CD4-positive, alpha-beta T cell treated with Interleukin-4 for 4 hours (primary cell): ENCODE data around the gene THSD4.

Experiments used
- DNase-seq: peaks from one replicate; pipeline ENCODE4 v3.0.0-alpha.2; 2020

Gene THSD4

DNA sequence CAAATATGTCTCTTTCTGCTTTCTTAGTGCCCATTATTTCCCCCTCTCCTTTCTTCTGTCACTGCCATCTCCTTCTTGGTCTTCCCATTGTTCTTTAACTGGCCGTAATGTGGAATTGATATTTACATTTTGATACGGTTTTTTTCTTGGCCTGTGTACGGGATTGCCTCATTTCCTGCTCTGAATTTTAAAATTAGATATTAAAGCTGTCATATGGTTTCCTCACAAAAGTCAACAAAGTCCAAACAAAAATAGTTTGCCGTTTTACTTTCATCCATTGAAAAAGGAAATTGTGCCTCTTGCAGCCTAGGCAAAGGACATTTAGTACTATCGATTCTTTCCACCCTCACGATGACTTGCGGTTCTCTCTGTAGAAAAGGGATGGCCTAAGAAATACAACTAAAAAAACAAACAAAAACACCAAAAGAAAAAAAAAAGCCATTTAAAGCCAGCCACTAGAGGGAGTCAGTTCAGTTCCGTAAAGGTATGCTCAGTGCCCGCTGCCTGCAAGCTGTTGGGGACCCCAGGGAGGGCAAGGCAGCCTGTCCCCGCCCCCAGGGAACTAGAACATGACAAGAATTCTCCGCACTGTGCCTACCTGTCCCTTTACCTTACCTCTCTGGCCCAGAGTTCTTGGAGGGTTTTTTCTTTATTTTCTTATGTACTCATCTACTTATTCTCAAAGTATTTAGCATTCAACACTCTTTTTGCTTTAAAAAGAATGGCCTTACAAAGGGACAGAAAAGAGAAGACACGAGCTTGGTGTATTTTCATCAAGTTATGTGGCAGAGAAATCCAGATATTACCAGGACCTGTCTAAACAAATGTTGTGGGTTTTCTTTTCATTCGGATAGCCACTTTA lies 665.1 kb downstream of the THSD4 start:
- peak; percentile 29 for DNase-seq

DNA sequence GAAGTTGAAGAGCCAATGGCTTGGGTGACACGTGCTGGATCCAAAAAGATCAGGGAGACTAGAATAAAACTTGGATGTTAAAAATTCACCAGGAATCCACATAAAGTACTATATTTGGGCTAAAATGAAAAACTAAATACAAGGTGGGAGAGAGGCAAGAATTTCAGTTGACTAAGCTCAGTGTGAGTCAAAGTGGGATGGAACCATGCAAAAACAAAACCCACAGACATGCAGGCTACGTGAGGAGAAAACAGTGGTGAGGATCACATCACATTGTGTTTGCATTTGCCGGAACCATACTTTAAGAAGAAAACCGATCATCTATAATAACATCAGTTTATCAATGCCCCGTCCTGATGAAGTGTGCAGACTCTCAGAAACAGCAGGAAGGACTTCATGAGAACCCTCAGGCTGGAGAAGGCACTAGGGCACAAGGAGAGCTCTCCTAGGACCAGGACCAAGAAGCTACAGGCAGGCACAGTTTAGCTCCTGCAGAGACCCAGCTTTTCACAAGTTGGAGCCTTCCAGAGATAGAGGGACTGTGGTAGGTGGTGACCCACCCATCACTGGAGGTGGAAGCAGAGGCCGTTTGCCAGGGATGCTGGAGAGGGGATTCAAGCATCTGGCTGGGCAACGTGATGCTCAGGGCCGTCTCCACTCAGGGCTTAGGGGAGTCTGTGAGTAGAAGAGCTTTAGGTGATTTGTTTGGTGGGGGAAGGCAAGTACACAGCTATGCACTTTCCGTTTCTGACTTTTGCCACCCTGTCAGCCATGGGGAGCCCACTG lies 666.1 kb downstream of the THSD4 start:
- DNase-seq: no peak

DNA sequence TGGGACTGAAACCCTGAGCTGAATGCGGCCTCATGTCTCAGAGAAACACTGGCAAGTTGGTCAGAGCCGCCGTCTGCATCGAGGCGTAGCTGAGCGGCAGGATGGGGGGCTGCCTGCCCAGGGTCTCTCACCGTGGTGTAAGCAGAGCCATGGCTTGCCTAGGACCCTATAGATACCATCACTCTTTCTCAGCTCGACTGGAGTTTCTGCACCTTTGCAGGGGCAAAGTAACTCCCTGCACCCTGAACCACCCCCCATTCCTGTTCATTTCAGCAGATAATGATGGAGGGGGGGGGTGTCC lies 666.6 kb downstream of the THSD4 start:
- DNase-seq: no peak

DNA sequence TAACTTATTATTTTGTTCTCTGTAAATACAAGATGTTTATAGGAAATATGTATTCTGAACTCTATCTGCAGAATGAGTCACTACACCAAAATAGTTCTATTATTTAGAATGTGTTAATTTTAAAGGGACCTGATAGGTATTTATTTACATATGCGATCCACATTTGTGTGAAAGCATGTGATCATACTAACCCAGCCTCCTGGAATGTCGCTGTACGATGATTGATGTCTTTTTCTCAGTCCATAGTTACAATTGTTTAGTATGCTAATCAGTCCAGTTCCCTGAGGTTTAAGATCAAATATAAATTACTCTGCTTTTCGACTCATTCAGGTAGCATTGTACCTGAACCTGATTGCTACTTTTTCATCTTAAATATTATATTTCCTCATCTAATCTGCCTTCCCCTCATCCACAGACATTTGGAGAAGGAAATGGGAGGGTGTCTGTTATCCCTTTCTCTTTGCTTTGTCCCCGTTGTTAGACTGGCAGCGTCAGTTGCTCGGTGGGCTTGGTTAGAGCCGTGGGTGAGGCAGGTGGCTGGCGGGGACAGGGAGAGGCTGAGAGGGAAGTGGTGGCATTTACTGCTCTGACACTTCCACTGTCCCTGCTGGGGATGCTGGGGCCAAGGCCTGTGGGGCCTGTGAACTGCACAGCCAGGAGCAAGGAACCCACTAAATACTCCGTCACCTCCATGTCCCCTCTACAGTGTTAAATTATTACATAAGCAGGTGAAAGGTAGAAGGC lies 667.3 kb downstream of the THSD4 start:
- DNase-seq: no peak

DNA sequence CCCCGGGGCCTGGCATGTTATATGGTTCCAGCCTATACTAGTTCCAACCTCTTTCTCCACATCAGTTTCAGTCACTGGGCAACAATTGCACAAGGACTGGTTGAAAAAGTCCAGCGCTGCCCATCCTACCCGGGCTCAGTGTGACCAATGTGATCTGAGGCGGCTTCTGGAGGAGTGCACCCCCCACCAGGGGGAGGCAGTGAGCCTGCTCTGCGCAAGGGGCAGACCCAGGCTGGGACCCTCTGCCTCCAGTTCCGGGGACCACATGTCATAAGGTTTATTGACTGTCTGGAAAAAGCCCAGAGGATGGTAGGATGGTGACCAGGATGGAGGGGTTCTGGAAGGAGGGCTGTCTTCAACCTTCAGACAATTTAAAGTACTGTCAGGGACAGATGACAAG lies 669.4 kb downstream of the THSD4 start:
- no peak for DNase-seq

DNA sequence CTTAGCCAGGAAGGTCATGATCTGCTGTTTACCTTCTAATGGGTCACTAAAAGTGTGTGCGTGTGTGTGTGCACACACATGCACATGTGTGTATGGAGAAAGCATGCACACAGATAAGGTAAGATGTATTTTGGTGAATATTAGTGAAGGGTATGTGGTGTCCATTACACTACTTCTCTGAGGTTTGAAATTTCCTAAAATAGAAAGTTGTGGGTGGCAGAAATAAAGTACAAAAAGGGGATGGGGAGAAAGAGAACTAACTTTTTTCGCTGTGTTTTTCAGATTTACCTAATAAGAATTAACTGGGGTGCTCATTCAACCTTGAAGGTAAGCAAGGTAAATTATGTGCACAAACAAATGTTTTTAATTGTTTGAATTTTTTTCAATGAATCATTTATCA lies 670.7 kb downstream of the THSD4 start:
- DNase-seq: no peak

DNA sequence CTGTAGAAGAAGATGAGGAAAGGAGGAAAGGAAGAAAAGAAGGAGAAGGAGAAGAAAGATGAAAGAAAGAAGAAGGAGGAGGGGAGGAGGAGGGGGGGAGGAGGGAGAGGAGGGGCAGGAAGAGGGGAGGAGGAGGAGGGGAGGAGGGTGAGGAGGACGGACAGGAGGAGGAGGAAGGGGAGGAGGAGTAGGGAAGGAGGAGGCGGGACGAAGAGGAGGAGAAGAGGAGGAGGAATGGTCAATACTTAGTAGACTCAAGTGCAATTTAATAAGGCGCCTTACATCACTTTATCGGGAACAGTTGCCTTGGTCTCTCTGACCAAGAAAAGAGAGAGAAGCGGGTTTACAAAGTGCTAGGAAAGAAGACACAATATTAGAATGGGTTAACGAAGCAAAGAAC lies 671.4 kb downstream of the THSD4 start:
- no peak for DNase-seq

DNA sequence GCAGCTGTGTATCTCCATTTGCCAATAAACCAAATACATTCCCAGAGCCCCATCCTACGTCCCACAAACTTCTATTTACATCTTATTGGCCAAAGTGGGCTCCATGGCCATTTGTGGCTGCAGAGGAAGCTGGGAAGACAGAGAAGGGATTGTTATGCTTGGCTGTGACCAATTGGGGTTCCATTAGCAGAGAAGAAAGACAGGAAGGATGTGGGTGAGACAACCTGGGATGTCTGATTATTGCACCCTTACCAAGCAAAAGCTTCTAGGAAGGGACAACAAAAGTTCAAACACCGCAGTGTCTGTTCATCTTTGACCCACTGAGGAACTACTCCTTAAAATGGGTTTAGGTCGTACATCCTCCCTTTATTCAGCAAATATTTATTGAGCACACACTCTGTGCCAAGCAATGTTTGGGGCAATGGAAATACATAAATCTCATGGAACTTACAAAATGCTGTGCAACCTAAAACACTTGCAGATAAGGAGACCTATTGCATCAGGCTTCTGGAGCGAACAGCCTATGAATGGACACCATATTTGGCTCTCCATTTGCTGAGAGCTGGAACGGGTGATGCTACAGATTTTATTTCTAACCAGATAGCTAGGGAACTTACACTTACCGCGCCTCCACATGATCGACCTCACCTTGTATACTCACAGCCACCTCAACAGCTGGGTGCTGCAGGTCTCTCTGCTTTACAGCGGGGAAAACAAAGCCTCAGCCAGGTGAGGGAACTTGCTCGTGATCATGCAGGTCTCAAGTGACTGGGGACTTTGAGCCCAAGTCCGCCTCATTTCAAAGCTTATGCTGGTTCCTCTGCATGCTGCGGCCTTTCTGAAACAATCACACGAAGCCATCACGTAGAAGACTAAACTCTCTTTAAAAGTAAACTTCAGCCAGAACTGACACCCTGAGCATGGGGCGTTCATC lies 673.6 kb downstream of the THSD4 start:
- no peak for DNase-seq

DNA sequence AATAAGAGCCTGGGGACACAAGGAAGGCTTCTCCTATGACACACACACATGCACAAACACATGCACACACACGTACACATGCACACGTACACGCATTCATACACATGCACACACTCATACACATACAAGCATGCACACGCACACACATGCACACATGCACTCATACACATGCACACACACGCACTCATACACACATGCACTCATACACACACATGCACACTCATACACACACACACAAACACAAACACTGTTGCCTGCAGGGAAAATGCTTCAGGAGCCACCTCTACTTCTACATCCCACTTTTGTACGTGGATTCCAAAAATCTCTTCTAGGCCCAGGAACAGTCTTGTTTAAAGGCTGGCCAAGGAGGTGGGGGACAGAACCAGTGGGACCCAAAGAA lies 674.3 kb downstream of the THSD4 start:
- DNase-seq: no peak

DNA sequence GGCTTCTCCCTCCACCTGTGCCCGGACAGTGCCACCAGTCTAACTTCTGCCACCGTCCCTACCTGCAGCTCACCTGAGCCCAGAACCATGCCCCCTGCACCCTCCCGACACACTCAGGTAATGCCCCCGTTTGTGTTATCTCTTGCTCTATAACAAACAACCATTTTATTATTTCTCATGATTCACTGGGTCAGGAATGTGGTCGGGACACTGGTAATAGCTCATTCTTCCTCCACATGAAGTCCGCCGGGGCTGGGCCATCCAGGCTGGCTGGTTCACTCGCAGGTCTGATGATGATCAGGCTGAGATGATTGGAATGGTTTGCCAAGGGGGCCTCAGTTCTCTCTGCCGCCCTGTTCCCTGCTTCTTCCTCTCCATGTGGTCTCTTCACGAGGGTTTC lies 674.8 kb downstream of the THSD4 start:
- no peak for DNase-seq

DNA sequence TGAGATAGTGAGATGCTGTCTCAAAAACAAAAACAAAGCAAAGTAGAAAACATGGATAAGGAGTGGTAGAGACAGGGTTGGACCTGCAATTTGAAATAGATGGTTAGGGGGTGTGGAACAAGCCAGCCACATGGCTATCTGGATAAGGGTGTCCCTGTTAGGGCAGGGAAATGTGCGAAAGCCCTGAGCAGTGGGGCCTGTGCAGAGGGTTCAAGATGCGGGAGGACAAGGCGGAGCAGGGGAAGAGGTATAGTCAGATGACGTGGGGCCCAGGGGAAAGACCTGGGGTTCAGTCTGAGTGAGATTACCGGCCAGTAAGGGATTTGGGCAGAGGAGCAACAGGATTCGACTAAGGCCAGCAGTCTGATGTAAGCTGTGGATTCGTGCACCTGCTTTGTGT lies 676.7 kb downstream of the THSD4 start:
- DNase-seq: no peak

DNA sequence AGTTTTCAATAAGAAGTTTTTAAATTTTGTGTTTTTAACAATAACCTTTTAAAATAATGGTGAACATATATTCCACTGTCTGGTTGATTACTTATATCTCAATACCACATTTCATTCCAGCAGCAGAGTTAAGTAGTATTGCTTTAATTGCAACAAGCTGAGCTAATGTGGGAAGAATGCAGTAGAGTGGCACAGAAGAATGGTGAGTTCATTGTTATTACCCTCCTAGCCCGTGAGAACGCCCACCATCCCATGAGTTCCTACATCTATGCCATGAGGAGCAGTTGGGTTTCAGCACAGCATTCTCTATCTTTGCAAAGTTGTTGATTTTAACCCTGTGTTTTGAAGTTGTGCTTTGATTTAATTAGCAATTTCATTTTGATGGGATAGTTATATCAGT lies 677.2 kb downstream of the THSD4 start:
- no peak for DNase-seq

DNA sequence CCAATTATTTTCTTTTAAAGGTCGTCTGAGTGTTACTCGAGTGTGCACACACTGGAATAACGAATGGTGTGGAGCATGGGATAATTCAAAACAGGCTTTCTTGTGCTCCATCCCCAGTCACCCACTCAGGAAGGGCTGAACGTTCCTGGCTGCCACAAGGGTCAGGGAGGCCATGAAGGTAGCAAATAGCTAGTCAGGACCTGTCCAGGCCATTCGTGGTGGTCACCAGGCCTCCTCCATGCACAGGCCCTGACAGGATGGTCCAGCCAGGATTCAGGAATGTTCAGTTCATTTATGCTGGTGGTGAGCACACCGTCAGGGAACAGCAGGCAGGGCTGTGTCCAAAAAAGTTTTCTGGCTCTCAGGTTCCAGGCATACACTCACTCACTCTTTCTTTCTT lies 683.4 kb downstream of the THSD4 start:
- no peak for DNase-seq

DNA sequence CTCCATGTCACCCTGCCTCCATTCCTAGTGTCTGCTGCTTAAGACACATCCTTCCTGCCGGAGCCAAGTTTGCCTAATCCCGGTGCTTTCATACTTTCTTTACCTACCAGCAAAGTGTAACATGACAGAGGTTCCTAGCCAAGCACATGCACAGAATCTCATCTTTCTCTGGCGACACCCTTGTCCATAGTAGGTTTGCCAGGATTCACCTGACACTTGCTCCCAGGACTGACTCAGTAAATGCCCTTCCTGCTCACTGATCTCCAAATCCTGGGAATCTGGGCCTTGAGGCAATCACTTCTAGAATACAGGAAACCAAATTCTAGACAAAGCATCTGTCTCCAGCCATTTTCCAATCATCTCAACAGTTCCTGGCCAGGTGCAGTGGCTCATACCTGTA lies 684.9 kb downstream of the THSD4 start:
- DNase-seq: no peak

DNA sequence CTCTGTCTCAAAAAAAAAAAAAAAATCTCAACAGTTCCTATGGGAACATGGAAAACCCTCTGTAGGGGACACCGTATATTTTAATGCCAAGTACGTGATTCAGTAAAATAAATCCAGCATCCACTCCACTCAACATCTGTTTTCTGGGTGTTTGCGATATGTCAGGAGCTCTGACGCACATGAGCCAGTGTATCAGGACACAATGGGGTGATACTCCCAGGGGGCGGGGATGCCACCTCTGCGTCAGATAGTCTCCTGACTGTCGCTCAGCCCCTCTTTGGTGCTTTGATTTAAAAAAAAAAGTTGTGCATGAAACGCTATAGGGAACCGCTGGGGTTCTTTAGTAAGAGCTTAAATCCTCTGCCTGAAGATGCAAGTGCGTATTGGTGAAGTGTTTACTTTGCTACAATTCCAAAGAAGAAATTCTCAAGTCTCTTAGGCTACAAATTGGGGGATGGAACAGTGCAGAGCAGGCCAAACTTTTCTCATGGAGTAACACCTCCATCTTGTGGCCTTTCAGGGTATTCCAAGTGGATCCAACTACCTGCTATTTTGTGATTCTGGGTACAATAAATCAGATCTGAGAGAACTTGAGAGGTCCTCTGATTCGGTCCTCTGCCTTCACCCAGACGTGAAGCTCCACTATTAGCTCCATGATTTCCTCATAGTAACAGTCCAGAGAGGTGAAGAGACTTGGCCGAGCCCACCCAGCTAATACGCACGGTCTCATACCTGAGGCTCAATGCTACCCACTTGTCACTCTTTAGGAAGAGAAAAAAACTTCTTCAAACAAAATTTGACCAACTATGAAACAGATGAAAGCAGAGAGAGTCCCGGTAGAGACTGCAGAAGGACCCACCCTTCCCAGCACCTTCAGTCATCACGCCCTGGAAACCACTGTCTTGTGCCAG lies 685.8 kb downstream of the THSD4 start:
- DNase-seq: no peak

DNA sequence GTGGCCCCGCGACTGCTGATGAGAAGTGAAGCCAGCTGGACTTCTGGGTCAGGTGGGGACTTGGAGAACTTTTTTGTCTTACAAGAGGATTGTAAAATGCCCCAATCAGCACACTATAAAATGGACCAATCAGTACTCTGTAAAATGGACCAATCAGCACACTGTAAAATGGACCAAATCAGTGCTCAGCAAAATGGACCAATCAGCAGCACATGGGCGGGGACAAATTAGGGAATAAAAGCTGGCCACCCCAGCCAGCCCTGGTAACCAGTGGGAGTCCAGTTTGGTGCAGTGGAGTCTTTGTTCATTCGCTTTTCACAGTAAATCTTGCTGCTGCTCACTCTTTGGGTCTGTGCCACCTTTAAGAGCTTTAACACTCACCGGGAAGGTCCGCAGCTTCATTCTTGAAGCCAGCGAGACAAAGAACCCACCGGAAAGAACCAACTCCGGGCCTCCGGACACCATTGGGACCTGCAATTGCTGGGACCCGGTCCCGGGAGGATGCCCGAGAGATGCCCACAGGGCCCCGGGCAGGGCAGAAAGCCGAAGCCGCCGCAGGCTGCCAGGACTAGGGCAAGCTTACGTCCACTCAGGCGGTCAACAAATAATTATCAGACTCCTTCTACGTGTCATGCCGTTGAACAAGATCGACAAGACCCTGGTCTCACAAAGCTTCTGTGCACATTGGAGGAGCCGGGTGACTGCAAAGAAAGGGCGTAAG lies 686.8 kb downstream of the THSD4 start:
- no peak for DNase-seq

DNA sequence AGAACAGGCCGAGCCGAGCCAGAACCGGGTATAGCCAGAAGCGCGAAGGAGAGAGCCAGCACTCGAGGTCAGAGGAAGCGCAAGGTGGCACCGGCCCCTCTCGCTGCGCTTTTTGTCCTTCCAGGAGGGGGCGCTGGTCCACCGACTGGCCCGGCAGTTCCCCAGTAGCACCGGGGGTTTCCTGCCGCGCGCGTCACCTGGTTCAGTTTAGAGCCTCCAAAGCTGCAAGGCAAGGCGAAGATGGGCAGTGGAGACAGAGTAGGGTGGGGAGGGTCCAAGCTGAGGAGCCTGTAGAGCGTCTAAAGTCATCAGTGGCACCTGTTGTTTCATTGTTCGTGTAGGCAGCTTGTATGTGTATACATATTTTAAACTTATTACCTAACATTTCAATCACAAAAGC lies 687.5 kb downstream of the THSD4 start:
- no peak for DNase-seq

DNA sequence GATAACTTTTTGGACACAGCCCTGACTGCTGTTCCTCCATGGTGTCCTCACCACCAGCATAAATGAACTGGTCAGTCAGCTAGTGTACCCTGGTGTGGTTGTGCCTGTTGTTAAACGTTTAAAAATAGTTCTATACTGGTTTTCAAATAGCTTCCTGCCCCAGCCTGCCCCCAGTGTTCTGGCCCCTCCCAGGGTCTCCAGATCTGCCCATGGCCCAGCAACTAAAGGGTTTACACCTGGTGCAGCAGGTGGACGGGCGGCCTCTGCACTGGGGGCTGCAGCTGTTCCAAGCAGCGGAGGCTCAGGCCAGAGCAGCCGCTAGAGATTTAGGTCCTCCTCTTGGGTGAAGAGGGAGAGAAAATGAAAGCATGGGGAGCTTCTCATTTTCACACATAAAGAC lies 689.0 kb downstream of the THSD4 start:
- DNase-seq: no peak

DNA sequence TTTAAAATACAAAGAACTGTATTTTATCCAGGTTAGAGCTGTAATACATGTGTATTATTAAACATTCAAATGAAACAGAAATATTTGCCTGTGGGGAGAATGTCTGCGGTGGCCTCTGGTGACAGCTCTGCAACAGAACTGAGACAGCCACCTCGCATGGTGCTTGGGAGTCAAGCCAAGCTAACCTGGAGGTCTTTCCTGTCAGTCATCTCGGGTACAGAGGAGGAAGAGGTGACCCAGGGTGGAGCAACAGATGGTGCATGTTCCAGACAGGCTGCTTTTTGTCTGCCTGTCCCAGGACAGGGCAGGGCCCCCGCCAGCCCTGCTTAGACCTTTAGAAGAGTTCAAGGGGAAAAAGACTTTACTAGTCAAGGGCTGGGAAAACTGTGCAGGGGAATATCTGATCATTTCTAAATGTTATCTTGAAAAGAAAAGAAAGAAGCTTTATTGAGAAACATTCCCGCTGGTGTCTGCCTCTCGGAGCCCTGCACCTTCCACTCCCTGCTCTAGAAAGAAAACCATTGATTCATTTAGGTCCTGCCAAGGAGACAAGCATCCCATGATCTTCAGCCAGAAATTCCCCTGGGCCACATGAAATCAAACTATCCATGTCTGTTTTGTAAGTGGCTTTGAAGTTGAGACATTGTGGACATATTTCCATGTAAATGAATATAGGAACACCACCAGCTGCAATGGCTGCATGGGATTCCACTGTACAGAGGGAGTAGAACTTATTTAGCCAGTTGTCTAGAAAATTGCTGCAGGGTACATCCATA lies 689.6 kb downstream of the THSD4 start:
- DNase-seq: no peak

DNA sequence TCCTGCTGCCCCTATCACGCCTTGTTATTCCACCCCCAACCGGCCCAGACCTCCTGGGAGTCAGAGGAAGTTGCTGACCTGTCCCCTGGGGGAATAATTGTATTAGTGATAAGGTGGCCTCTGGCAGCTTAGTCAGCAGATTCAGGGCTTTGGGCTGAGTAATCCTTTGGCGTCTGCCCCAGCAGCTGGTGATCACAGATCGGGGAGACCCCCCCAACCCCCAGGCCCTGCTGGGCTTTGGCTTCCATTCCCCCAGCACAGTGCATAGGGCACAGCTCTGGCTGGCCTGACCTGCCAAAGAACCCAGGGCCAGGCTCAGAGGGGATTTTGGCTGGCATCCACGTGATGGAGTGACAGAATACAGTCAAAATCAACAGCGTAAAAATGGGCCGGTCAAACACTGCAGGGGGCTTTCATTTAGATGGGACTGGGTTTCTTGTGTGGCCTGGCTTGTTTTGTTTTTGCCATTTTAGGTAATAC lies 691.2 kb downstream of the THSD4 start:
- DNase-seq: no peak
